D721Med (cell line): ENCODE data around the gene MRPL33.

Source experiments
- DNase-seq: peaks from one replicate; pipeline ENCODE4 v3.0.0; 2011; ENCODE audit warnings: low spot score; ENCODE audit not compliant: insufficient read length
- FAIRE-seq: peaks from 2 replicates; lab custom pipeline; 2011; peaks lifted over from hg19 to GRCh38; lab: Jason Lieb, UNC
- TF ChIP-seq, protein P1 (sequence below): IDR thresholded peaks from 2 replicates; pipeline ENCODE4 v1.5.1; 2012; ENCODE audit warnings: mild to moderate bottlenecking, control low read depth; ENCODE audit not compliant: insufficient read depth; ENCODE audit errors: missing control alignments

Gene MRPL33

DNA sequence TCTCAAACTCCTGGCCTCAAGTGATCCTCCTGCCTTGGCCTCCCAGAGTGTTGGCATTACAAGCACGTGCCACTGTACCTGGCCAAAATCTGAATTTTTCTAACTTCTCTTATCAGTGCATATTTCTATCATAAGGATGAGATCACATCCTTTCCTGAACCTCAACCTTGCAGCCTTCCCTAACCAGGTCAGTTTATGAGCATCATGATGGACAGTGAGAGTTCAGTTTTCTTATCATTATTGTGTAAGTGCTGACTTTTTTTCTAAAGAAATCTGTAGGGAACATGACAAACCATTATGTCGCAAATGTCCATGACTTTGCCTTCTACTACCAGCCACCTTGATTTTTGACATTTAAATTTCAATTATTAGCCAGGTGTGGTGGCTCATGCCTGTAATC, 31.5 kb downstream of the MRPL33 start:
- DNase-seq = no peak
- FAIRE-seq = no peak
- TF ChIP-seq, protein P1, sequence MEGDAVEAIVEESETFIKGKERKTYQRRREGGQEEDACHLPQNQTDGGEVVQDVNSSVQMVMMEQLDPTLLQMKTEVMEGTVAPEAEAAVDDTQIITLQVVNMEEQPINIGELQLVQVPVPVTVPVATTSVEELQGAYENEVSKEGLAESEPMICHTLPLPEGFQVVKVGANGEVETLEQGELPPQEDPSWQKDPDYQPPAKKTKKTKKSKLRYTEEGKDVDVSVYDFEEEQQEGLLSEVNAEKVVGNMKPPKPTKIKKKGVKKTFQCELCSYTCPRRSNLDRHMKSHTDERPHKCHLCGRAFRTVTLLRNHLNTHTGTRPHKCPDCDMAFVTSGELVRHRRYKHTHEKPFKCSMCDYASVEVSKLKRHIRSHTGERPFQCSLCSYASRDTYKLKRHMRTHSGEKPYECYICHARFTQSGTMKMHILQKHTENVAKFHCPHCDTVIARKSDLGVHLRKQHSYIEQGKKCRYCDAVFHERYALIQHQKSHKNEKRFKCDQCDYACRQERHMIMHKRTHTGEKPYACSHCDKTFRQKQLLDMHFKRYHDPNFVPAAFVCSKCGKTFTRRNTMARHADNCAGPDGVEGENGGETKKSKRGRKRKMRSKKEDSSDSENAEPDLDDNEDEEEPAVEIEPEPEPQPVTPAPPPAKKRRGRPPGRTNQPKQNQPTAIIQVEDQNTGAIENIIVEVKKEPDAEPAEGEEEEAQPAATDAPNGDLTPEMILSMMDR = no peak

DNA sequence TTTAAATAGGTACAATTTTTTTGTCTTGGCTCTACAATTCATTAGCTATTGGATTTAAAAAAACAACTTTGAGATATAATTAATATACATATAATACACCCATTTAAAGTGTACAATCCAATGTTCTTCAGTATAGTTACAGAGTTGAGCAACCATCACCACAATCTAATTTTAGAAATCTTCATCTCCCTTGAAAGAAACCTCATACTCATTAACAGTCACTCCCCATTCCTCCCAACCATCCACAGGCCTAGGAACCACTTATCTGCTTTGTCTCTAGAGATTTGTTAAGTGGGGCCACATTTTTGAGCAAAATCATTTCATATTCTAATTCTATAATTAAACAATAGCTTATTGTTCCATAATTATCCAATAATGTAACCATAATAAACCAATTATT, 32.6 kb downstream of the MRPL33 start:
- TF ChIP-seq, protein P1 = no peak
- FAIRE-seq (no peak), DNase-seq (no peak)

DNA sequence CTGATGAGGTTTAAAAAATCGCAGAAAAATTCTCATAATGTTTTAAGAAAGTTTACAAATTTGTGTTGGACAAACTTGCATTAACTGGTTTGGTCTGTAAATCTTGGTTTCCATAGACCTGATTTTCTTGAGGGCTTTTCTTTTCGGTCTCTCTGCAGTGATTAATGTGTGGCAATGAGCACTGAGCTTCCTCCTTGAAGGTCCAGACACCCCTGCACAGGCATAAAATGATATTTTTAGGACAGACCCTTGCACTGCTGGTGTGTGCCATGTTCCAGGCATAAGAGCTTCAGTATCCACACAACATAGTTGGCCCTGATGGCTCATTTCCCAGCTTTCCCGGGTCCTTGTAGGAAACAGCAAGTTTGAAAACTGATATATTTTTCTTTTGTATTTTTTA, 33.7 kb downstream of the MRPL33 start:
- FAIRE-seq (no peak), DNase-seq (no peak)
- TF ChIP-seq, protein P1 = no peak

DNA sequence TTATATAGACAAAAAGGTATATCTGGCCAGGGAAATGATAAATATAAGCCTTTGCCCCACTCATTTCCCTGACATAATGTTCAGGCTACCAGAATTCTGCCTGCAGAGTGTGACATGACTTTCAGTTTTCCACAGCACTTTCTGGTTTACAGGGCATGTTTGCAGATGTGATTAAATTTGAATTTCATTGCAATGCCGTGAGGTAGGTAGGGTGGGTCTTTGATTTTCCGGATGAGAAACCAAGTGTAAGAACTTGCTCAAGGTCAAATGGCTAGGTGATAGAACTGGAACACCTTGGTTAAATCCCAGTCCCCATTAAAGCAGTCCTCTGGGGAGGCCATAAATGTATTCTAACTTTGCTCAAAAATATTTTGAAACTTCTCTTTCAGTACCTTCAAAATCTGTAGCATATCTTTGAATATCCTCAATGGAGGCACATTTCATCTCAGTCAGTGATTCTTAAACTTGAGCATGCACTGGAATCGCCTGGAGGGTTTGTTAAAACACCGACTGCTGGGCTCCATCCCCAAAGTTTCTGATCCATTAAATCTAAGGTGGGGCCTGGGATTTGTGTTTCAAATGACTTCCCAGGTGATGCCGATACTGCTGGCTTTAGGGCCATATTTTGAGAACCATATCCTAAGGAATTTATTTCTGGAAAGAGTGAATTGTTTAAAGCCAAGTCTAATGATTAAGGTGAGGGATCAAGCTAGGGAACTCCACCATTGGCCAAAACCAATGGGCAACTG, 35.0 kb downstream of the MRPL33 start:
- DNase-seq (no peak), FAIRE-seq (no peak)
- TF ChIP-seq, protein P1 = no peak

DNA sequence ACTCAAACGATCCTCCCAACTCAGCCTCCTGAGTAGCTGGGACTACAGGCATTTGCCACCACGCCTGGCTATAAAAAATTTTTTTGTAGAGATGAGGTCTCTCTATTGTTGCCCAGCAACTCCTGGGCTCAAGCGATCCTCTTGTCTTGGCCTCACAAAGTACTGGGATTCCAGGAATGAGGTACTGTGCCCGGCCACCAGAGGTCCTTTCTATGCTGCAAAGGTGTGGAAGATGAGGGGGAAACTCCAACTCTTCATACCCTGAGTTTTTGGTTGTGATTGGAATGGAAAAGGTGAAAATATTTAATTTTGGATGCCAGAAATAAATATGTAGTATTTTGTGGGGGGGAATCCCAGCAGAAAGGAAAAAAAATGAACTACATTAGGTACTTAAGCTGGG, 36.0 kb downstream of the MRPL33 start:
- DNase-seq (no peak), FAIRE-seq (no peak)
- TF ChIP-seq, protein P1 = peak; percentile 48

DNA sequence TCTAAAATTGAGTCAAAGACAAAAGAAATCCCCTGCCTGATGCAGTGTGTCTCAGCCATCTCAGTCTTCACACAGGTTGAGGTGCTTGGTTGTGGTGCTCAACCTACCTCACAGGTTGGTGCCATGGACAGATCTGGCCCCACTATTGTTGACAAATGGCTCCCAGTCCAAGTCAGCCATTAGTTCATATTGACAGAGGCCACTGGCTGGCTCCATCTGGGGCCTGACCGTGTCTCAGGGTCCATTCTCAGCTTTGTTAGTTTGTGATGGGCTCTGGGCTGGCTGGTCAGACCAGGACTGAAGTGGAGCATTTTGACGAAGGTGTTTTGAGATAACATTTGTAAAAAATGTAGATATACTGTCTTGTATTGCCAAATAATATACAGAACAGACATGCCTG, 36.9 kb downstream of the MRPL33 start:
- FAIRE-seq = no peak
- TF ChIP-seq, protein P1 = no peak
- DNase-seq = no peak

DNA sequence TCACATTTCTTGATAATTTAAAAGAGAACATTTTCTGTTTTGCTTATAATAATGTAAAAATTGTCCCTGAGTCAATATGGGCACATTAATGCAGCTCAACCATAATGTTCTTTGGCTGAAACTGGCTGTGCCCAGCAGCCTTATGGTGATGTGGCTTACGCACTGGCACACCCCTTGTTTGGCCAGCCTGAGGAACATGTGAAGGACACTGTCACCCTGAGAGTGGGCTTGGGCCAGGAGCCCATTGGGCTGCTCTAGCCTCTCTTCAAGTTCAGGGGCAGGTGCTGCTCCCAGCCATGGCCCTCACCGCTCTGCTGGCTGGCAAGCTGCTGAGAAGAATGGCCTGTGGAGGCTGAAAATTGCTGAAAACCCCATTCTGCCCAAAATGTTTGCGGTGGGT, 37.5 kb downstream of the MRPL33 start:
- FAIRE-seq = no peak
- TF ChIP-seq, protein P1 = no peak
- no peak for DNase-seq
